ENCODE results near the gene RBX1.
"Not testable (repeated sequence)": the region's sequence is repeated elsewhere in the genome, so short reads cannot be mapped to it uniquely, and the experiment has no call there.

Gene RBX1

DNA sequence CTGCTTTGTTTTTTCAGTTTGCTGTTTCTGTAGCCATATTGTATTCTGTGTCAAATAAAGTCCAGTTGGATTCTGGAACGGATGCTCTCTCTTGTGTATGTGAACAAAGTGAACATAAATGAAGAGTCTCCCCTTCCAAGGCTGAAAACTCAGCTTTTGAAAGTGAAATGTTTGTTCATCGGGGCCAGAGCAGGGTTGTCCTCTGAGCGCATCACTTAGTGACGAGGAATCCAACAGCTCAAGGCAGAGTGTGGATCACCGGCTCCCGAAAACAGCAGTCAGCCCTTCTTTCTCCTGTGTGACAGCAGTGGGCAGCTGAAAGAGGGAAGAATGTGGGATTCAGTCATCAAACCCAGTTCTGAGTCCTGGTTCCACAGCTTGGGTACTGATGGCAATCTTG lies 21.4 kb downstream of the RBX1 start:
- no peak for DNase-seq (ENCODE audit: low spot score)

DNA sequence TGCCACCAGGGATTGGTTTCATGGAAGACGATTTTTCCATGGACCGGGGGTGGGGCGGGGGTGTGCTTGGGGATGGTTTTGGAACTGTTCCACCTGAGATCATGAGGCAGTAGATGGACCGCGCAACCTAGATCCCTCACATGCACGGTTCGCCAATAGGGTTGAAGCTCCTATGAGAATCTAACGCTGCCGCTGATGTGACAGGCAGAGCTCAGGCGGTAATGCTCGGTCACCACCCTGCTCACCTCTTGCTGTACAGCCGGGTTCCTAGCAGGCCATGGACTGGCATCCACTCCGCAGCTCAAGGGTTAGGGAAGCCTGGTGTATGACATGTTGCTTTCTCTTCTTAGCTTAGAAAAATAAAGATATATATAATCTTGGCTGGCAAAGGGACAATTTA lies 22.0 kb downstream of the RBX1 start:
- DNase-seq (ENCODE audit: low spot score) = no peak

DNA sequence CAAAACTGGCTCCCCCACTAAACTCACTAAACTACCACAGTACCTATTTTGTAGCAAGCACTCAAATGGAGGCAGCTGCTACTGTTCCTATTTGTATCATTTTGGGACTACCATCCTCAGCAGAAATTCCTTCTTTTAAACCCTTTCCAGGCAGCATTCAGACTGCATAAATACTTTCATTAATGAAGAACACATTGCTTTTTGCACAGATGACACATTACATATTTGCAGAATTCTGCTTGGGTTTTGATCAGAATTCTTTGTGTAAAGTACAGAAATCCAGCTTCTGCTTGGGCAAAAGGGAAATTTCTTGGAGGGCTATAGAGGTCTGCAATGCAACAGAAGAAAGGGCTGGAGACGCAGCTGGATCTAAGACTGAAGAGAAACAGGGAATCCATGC lies 24.2 kb downstream of the RBX1 start:
- DNase-seq (ENCODE audit: low spot score) = peak; percentile 58

DNA sequence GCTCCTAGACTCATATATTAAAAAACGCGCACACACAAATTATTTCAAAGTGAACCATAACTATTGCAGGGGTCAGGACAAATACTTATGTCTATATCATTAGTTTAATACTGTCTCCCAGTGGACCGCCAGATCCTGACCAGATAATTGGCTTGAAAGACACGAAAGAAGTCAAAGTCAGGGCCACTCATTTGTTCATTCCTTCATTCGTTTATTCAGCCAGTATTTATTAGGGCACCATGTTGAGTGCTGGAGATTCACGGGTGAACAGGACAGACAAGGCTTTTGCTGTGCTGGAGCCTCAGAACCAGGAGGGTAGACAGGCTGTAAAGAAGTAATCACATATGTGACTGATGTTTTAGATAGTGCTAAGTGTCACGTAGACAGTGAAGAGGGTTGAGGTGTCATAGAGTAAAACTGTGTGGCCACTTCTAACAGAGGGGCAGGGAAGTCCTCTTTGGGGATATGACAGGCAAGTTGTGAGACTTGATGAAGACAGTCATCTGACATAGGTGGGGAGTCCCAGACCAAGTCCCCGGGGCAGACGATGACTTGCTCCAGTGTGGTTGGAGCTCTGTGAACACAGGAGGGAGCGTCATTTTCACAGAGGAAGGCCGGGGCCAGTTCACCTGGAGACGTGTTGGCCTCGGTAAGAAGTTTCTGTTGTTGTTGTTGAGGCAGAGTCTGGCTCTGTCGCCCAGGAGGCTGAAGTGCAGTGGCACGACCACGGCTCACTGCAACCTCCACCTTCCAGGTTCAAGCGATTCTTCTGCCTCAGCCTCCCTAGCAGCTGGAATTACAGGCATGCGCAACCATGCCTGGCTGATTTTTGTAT lies 25.9 kb downstream of the RBX1 start:
- no peak for DNase-seq (ENCODE audit: low spot score)

DNA sequence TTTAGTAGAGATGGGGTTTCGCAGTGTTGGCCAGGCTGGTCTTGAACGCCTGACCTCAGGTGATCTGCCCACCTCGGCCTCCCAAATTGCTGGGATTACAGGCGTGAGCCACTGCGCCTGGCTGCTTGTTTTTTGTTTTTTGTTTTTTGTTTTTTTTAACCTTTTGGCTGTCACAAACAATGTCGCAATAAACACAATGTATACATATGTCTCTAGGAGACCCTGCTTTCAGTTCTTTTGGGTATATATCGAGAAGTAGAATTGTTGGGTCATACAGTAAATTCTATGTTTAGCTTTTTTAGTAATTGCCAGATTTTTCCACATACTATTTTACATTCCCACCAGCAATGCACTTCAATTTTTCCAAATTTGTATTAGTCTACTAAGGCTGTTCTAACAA lies 28.0 kb downstream of the RBX1 start:
- no peak for DNase-seq (ENCODE audit: low spot score)

DNA sequence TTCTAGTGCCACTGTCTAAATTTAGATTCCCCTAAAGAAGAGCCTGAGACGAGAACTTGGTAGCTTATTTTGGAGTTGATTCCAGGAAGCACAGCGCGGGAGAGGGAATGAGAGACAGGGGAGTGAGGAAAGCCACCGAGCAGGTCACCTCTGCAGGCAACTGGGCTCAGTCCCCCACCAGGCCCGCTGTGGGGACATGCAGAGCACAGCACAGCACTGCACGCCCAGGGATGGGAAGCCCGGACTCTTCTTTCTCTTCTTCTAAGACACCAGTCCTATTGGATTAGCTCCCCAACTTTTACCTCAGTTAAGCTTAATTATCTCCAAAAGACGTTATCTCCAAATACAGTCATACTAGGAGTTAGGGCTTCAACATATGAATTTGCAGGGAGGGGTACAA lies 28.7 kb downstream of the RBX1 start:
- DNase-seq (ENCODE audit: low spot score) = no peak

DNA sequence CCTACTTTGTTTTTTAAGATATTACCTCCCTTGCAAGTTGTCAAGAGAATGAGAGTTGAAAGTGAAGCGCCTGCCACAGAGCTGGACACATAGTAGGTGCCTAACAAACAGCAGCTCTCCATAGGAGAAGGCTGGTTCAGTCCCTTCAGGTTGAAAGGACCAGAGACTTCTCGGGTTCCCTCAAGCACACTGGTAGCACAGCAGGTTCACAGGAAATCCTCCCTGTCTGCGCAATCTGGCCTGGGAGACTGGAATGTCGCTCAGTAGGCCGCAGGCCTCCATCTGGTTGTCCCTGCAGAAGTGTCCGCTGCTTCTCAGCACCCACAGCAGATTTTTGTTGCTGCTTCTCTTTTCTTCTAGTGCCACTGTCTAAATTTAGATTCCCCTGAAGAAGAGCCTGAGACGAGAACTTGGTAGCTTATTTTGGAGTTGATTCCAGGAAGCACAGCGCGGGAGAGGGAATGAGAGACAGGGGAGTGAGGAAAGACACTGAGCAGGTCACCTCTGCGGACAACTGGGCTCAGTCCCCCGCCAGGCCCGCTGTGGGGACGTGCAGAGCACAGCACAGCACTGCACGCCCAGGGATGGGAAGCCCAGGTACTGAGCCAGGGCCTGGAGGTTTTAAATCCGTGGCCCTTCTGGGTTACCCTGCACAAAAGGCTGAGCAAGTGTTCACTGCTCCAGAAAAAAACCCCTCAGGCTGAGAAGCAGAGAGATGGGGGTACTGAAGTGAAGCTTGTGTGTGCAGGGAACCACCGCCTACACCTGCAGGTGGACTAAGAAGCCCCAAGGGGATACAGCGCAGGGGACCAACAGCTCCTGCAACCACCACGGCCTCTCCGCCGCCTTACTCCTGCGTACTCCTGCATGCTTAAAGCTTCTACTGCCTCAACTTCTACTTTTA lies 31.6 kb downstream of the RBX1 start:
- DNase-seq (ENCODE audit: low spot score) = no peak

DNA sequence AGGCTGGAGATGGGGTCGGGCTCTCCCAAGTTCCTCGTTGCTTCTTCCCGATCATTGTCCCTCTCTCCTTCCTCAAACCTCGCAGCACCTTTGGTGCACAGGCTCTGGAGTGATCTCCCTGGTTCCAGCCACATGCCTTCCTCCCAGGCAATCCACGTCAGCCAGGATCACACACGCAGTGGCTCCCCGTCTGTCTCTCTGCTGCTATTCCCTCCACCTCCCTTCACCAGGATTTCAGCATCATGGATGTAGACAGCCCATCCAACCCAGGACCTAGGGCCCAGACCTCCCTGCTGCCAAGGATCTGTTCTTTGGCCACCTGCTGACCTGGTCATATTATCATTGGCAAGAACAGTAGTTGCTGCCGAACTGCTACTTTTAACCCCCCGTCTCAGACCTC lies 40.1 kb downstream of the RBX1 start:
- no peak for DNase-seq (ENCODE audit: low spot score)

DNA sequence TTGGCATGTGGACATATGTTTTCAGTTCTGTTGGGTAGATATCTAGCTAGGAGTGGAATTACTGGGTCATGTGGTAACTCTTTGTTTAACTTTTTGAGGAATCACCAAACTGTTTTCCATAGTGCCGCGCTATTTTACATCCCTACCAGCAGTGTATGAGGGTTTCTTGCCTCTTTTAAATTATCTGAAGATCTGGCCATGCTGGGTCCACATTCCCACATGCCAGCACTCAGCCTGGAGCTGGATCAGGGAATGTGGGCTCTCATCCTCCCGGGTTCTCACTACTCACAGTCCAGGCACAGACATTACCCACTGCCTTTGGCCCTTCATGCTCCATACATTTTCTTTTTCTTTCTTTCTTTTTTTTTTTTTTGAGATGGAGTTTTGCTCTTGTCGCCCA lies 44.6 kb downstream of the RBX1 start:
- DNase-seq (ENCODE audit: low spot score) = no peak

DNA sequence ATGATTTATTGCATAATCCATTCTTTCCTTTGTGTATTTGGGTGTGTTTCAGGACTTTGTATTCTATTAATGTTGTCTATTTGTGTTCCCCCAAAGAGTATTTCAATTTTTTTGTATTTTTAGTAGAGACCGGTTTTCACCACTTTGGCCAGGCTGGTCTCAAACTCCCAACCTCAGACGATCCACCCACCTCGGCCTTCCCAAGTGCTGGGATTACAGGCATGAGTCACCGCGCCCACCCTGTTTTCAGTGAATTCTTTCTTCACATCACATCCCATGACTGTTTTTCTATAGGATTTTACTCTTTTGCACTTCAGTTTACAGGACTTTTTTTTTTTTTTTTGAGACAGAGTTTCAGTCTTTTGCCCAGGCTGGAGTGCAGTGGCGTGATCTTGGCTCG lies 46.3 kb downstream of the RBX1 start:
- DNase-seq (ENCODE audit: low spot score) = no peak

DNA sequence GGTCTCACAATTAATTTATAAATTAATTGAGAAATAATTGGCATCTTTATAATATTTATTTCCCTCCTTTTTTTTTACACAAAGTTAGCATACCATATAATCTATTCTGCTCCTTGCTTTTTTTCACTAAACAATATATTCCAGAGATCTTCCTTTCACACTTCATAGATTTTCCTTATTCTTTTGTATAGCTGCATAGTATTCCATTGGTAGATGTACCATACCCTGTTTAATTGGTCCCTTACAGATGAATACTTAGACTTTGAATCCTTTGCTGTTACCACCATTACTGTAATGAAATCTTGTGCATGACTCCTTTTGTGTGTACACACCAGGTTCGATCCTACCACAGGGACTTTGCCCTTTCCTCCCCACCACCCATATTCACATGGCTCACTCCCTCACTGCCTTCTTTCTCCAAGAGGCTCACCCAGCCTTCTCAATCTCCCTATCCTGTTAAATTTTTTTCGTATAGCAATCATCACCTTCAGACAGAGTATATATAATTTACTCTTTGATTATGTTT lies 48.9 kb downstream of the RBX1 start:
- no peak for DNase-seq (ENCODE audit: low spot score)

DNA sequence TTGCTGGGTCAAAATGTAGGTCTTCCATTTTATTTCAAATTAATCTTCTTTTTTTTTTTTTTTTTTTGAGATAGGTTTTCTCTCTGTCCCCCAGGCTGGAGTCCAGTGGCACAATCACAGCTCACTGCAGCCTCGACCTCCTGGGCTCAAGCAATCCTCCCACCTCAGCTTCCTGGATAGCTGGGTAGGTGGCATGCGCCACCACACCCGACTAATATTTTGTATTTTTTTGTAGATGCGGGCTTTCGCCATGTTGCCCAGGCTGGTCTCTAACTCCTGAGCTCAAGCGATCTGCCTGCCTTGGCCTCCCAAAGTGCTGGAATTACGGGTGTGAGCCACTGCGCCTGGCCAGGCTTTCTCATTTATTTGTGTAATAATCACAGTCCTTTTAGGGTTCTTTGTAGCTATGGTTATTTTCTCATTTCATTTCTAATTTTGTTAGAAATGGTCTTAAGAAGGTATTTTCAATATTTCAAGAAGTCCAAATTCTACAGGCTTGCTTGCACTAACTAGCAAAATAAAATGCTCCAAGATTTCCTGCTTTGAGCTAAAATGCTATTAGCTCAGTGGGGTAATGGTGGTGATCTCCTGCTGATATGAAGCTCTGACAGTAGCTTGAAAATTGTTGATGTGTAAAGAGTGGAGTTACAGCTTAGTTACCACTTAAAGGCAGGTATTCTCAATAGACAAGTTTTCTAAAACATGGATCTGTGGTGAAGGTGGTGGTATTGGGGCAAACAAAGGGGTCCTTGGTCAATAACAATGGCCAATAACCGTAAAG lies 50.0 kb downstream of the RBX1 start:
- DNase-seq (ENCODE audit: low spot score) = no peak

DNA sequence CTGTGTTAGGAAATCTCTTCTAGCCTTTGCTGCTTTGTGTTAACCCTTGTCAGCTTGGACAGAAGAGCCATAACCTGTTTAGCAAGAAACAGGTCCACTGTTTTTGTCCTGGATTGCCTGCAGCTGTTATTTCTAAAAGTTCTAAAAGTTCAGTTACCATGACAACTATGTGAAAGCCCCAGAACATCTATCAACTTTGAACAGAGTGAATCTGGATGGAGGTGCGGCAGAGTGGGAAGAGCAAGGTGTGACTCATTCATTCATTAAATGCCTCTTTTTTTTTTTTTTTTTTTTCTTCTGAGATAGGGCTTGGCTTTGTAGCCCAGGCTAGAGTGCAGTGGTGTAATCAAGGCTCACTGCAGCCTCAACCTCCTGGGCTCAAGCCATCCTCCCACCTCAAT lies 50.5 kb downstream of the RBX1 start:
- no peak for DNase-seq (ENCODE audit: low spot score)

DNA sequence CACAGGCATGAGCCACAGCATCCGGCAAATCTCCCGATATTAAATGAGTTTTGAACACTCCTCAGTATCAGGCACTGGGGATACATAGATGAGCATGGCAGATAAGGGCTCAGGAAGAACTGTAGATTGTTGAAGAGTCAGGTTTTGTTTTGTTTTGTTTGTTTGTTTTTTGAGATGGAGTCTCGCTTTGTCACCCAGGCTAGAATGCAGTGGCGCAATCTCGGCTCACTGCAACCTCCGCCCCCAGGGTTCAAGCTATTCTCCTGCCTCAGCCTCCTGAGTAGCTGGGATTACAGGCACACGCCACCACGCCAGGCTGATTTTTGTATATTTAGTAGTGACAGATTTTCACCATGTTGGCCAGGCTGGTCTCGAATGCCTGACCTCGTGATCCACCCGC lies 51.2 kb downstream of the RBX1 start:
- not testable (repeated sequence) for DNase-seq (ENCODE audit: low spot score)

DNA sequence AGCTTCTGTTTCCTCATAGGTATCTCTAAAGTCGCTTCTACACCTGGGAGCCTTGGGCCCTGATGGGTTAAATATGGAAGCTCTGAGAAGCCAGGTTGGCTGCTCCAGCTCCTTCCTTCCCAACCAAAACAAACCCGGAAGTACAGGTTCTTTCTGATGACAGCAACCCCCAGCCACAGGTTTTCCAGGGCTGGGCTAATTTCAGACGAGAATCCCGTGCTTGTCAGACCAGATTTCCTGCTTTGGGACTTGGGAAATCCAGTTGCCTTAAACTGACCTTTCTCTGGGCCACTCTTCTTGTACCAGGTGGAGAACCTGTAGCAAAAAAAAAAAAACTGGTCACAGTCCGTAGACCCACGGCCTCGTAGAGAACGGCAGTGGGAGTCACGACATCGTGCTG lies 51.9 kb downstream of the RBX1 start:
- DNase-seq (ENCODE audit: low spot score) = no peak

DNA sequence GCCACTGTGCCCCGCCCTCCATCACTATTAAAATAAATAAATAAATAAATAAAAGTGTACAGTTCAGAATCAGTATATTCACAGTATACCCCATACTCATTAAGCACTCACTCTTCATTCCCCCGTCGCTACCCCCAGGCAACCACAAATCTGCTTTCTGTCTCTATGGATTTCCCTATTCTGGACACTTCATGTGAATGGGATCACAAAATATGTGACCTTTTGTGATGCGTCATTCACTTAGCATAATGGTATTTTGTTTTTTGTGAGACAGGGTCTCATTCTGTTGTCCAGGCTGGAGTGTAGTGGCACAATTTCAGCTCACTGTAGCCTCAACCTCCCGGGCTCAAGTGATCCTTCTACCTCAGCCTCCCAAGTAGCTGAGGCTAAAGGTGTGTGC lies 52.8 kb downstream of the RBX1 start:
- no peak for DNase-seq (ENCODE audit: low spot score)

DNA sequence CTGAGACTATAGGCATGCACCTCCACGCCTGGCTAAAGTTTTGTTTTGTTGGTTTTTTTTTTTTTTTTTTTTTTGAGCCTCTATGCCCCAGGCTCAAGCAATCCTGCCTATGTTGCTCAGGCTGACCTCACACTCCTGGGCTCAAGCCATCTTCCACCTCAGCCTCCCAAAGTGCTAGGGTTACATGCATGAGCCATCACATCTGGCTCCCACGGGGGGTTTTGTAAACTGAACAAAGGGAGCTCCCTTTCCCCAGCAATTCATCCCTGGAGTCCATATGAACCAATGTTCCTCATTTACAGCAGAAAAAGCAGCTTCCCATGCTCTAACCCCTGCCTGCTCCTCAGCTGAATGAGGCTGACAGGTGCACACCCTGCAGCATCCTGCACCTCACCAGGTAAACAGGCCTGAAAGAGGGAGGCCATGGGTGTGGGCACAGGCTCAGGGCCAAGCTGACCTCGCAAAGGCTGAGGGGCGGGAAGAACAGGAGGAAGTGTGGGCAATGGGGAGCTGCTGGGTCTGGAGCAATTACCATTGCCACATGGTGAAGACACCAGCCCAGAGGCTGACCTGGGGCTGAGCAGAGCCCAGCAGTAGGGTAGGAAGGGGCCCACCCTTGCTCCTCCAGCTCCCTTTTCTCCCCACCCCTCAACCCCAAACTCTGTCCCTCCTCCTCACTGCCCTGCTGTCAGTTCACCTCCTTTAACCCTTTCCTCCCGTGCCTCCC lies 58.2 kb downstream of the RBX1 start:
- no peak for DNase-seq (ENCODE audit: low spot score)

DNA sequence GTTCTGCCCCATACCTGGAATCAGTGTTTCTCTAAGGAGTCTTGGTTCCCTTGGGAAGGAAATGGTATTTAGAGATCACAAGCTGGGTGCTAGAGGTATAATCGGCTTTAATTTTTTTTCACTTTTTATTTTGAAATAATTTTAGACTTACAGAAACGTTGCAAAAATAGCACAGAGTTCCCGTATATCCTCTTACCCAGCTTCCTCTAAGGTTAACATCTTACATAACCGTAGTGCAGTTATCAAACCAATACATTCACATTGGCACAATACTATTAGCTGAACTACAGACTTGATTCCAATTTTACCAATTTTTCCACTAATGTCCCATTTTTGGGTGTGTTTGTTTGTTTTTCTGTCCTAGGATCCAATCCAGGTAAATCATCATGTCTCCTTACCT lies 63.8 kb downstream of the RBX1 start:
- no peak for DNase-seq (ENCODE audit: low spot score)

DNA sequence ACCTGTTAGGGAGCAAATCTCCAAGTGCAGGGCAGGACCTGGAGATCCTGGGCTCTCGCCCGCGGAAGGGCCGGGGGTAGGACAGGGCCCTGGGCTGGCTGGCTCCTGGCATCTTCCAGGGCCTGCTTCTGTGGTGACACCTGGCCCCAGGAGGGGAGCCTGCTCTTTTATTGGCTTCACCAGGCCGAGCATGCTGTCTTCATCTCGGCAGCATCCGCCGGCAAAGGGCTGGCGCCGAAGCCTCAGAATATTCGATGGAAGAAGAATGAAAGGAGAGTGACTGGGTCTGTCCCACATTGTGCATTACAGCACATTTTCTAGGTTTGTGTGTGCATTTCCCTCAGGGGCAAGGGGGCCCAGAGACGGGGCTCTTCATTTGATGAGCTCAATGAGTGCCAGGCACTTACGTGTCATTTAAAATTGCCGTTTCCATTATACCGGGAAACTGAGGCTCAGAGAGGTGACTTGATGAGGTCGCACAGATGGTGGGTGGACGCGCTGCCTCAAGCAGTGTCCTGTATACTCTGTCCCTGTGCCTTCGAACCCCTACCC lies 70.0 kb downstream of the RBX1 start:
- DNase-seq (ENCODE audit: low spot score) = no peak

DNA sequence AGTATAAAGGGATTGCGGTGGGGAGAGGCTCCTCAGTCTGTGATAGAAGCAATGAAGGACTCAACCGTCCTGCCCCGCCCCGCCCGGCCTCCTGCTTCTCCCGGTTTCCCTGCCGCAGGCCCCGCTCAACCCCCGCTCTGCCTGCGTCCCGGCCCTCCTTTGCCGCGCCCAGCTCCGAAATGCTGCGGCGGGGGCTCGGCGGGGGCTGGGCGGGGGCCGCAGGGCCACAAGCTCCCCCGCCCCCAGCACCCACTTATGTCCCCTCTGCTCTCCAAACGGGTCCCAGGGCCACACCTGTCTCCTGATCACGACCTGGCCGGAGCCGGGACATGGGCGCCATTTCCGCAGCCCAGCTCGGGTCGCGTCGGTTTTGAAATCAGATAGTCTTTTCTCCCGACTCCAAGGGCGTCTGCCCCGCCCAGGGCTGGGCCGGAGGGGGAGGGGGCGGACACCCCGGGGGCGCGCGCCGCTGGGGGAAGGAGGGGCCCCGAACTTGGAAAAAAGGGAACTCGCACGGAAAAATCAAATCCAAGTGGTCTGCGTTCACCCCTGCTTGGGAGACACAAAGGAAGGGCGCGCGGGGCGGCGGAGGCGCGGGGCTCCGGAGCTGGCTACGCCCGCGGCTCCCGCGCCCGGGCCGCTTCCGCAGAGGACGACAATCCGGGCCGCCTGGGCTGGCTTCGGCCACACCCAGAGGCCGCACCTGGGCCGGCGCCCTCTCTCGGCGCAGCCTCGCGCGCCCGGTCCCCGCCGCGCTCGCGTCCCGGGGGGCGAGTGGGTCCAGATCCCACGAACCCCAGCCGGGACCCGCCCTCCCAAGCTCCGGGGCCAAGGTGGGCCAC lies 70.7 kb downstream of the RBX1 start:
- DNase-seq (ENCODE audit: low spot score) = peak; percentile 82
